HG02884 (cell line): ENCODE measurements around the gene P3R3URF.
"Not testable (repeated sequence)": the region's sequence is repeated elsewhere in the genome, so short reads cannot be mapped to it uniquely, and the experiment has no call there.

Source experiments
- ATAC-seq: cut with Tn5 transposase; IDR thresholded peaks from one replicate; pipeline ENCODE4 v1.9.1; 2021; ENCODE audit warnings: mild to moderate bottlenecking, moderate library complexity; ENCODE audit not compliant: unreplicated experiment

Gene P3R3URF

GRCh38 chr1:46176211-46176865 is at the start of gene P3R3URF:
Gene P3R3URF, minus strand, starts transcription at chr1:46176488. Its CDS starts 17 bp downstream, at chr1:46176471.
- ATAC-seq: no peak

GRCh38 chr1:46224966-46225365 is 48.7 kb upstream of the P3R3URF start:
- ATAC-seq: no peak

- ATAC-seq: peak; percentile 76
Observed at GRCh38 chr1:46223472-46223943, 47.2 kb upstream of the P3R3URF start.

- not testable (repeated sequence) for ATAC-seq
Observed at GRCh38 chr1:46223055-46223454, 46.8 kb upstream of the P3R3URF start.

- ATAC-seq: no peak
Observed at GRCh38 chr1:46221749-46222148, 45.5 kb upstream of the P3R3URF start.

GRCh38 chr1:46220808-46221207 is 44.5 kb upstream of the P3R3URF start:
- no peak for ATAC-seq

GRCh38 chr1:46219551-46220520 is 43.5 kb upstream of the P3R3URF start:
- ATAC-seq: no peak

GRCh38 chr1:46218443-46218842 is 42.2 kb upstream of the P3R3URF start:
- no peak for ATAC-seq

GRCh38 chr1:46215504-46215903 is 39.2 kb upstream of the P3R3URF start:
- ATAC-seq: no peak

- no peak for ATAC-seq
Observed at GRCh38 chr1:46211051-46211450, 34.8 kb upstream of the P3R3URF start.

- no peak for ATAC-seq
Observed at GRCh38 chr1:46210561-46210960, 34.3 kb upstream of the P3R3URF start.

- ATAC-seq: no peak
Observed at GRCh38 chr1:46206399-46206798, 30.1 kb upstream of the P3R3URF start.

- no peak for ATAC-seq
Observed at GRCh38 chr1:46205791-46206190, 29.5 kb upstream of the P3R3URF start.

GRCh38 chr1:46205141-46205540 is 28.9 kb upstream of the P3R3URF start:
- ATAC-seq: no peak

- ATAC-seq: no peak
Observed at GRCh38 chr1:46204406-46204742, 28.1 kb upstream of the P3R3URF start.

GRCh38 chr1:46203738-46204405 is 27.6 kb upstream of the P3R3URF start:
- ATAC-seq: no peak

GRCh38 chr1:46199233-46199749 is 23.0 kb upstream of the P3R3URF start:
- no peak for ATAC-seq

- ATAC-seq: peak; percentile 75
Observed at GRCh38 chr1:46197964-46198811, 21.9 kb upstream of the P3R3URF start, which contains the start of gene POMGNT1. Gene POMGNT1, minus strand, starts transcription at chr1:46198434. Its CDS starts 613 bp downstream, at chr1:46197821.

GRCh38 chr1:46197560-46197963 is 21.3 kb upstream of the P3R3URF start:
- no peak for ATAC-seq

- ATAC-seq: no peak
Observed at GRCh38 chr1:46196609-46197008, 20.3 kb upstream of the P3R3URF start.
